Neural cell (in vitro differentiated cells): ENCODE data around the gene PTPRK. TPM values are rescaled to one million over a fixed set of nuclear protein-coding genes. Genes with fewer than 3 reads are reported as not detected.

Source experiments
- H2AFZ ChIP-seq: fragments of 200-600, 300-800 bp; sonication (generic), shearing (Covaris generic); 2 replicates; pipeline ENCODE4 v1.6.0; 2014; ENCODE audit warnings: low read depth, mild to moderate bottlenecking, antibody characterized with exemption, low read length, moderate library complexity
- H3F3A ChIP-seq: fragments of 200-600 bp; shearing (Covaris generic); 2 replicates; pipeline ENCODE4 v1.6.1; 2016; ENCODE audit warnings: mild to moderate bottlenecking, moderate library complexity, mixed read lengths, antibody characterized with exemption, low read length; ENCODE audit not compliant: insufficient read depth, poor library complexity, severe bottlenecking
- H3K27ac ChIP-seq: fragments of 200-600, 300-800 bp; sonication (generic), shearing (Covaris generic); 2 replicates; pipeline ENCODE4 v1.5.1; 2014; ENCODE audit warnings: mild to moderate bottlenecking, low read length, moderate library complexity
- H3K27me3 ChIP-seq: fragments of 300-800, 200-600 bp; sonication (generic), shearing (Covaris generic); 2 replicates; pipeline ENCODE4 v1.6.0; 2014; ENCODE audit warnings: mild to moderate bottlenecking, low read depth, low read length, moderate library complexity; ENCODE audit not compliant: insufficient read depth
- H3K36me3 ChIP-seq: fragments of 300-800, 200-600 bp; sonication (generic), shearing (Covaris generic); 2 replicates; pipeline ENCODE4 v1.5.1; 2014; ENCODE audit warnings: mild to moderate bottlenecking, antibody characterized with exemption, low read length, moderate library complexity; ENCODE audit not compliant: insufficient read depth
- H3K4me2 ChIP-seq: fragments of 300-800, 200-600 bp; sonication (generic), shearing (Covaris generic); 2 replicates; pipeline ENCODE4 v1.6.0; 2014; ENCODE audit warnings: mild to moderate bottlenecking, low read length
- H3K4me3 ChIP-seq: fragments of 300-800, 200-600 bp; sonication (generic), shearing (Covaris generic); 2 replicates; pipeline ENCODE4 v1.5.1; 2014; ENCODE audit warnings: mild to moderate bottlenecking, low read length, moderate library complexity
- H3K79me2 ChIP-seq: fragments of 200-600 bp; shearing (Covaris generic); replicated peaks from 2 replicates; pipeline ENCODE4 v1.6.0; 2014; ENCODE audit warnings: mild to moderate bottlenecking, low read length, moderate library complexity; ENCODE audit not compliant: insufficient read depth
- H3K9ac ChIP-seq: fragments of 300-800, 200-600 bp; sonication (generic), shearing (Covaris generic); 2 replicates; pipeline ENCODE4 v1.6.1; 2016; ENCODE audit warnings: mild to moderate bottlenecking, low read length, mixed read lengths
- H3K9me2 ChIP-seq: fragments of 200-600 bp; shearing (Covaris generic); 2 replicates; pipeline ENCODE4 v1.6.1; 2016; ENCODE audit warnings: mild to moderate bottlenecking, low read length, mixed read lengths; ENCODE audit not compliant: insufficient read depth
- H3K9me3 ChIP-seq: fragments of 200-600, 300-800 bp; sonication (generic), shearing (Covaris generic); 2 replicates; pipeline ENCODE4 v1.6.1; 2016; ENCODE audit warnings: mild to moderate bottlenecking, mixed run types, low read length, moderate library complexity, mixed read lengths
- H4K20me1 ChIP-seq: fragments of 200-600 bp; shearing (Covaris generic); 2 replicates; pipeline ENCODE4 v1.6.1; 2016; ENCODE audit warnings: mild to moderate bottlenecking, mixed run types; ENCODE audit not compliant: insufficient read depth
- CTCF ChIP-seq: fragments of 450-650 bp; IDR thresholded peaks from 2 replicates; pipeline ENCODE4 v1.5.1; 2014; ENCODE audit warnings: antibody characterized with exemption, mild to moderate bottlenecking, moderate library complexity; ENCODE audit not compliant: poor library complexity, severe bottlenecking
- EP300 ChIP-seq: fragments of 450-650 bp; conservative IDR thresholded peaks from 2 replicates; pipeline ENCODE4 v1.6.1; 2014; ENCODE audit warnings: antibody characterized with exemption, mild to moderate bottlenecking, moderate library complexity; ENCODE audit not compliant: poor library complexity, severe bottlenecking
- EZH2 ChIP-seq: fragments of 200-600, 300-800 bp; shearing (Covaris generic), sonication (generic); IDR thresholded peaks from 2 replicates; pipeline ENCODE4 v1.6.1; 2014; ENCODE audit warnings: antibody characterized with exemption, low read length, borderline replicate concordance, mild to moderate bottlenecking; ENCODE audit not compliant: insufficient read depth, poor library complexity, severe bottlenecking
- MXI1 ChIP-seq: fragments of 450-650 bp; conservative IDR thresholded peaks from 2 replicates; pipeline ENCODE4 v1.6.1; 2014; ENCODE audit warnings: antibody characterized with exemption, mild to moderate bottlenecking; ENCODE audit not compliant: poor library complexity, severe bottlenecking
- POLR2AphosphoS5 ChIP-seq: IDR thresholded peaks from 2 replicates; pipeline ENCODE4 v1.6.1; 2012
- RAD21 ChIP-seq: fragments of 450-650 bp; conservative IDR thresholded peaks from 2 replicates; pipeline ENCODE4 v1.6.1; 2014; ENCODE audit warnings: antibody characterized with exemption, mild to moderate bottlenecking, moderate library complexity
- REST ChIP-seq: IDR thresholded peaks from 2 replicates; pipeline ENCODE4 v1.6.1; 2012; ENCODE audit warnings: borderline replicate concordance
- SMC3 ChIP-seq: fragments of 450-650 bp; conservative IDR thresholded peaks from 2 replicates; pipeline ENCODE4 v1.6.1; 2014; ENCODE audit warnings: antibody characterized with exemption, mild to moderate bottlenecking, moderate library complexity; ENCODE audit not compliant: poor library complexity
- TAF1 ChIP-seq: IDR thresholded peaks from 2 replicates; pipeline ENCODE4 v1.6.1; 2012; ENCODE audit warnings: low read depth
- polyA plus RNA-seq: library from polyadenylated mRNA; depleted of rRNA; stranded (reverse); fragments of >200 nt; gene quantifications from 2 replicates; pipeline ENCODE4 v1.2.3, GENCODE V29; 2014

The PTPRK gene
- polyA plus RNA-seq, 1 donor from 2014 or later: 10.4 TPM

- Histone ChIP-seq H2AFZ (no peak overlapping the region), H4K20me1 (no peaks in the 10 kb centered on the region), H3K36me3 (no peaks in the 10 kb centered on the region), H3K27me3 (no peaks in the 10 kb centered on the region), H3K4me2 (no peak overlapping the region), H3K9ac (no peak overlapping the region), H3K9me2 (no peaks in the 10 kb centered on the region), H3K4me3 (no peak overlapping the region), H3K9me3 (no peaks in the 10 kb centered on the region), H3F3A (no peaks in the 10 kb centered on the region), H3K79me2 (no peaks in the 10 kb centered on the region), H3K27ac (no peak overlapping the region)
- TF ChIP-seq TAF1 (no peak), MXI1 (no peak), REST (no peak), CTCF (no peak), POLR2AphosphoS5 (no peak)
Observed at GRCh38 chr6:128335963-128336362, 184.4 kb downstream of the PTPRK start.

DNA sequence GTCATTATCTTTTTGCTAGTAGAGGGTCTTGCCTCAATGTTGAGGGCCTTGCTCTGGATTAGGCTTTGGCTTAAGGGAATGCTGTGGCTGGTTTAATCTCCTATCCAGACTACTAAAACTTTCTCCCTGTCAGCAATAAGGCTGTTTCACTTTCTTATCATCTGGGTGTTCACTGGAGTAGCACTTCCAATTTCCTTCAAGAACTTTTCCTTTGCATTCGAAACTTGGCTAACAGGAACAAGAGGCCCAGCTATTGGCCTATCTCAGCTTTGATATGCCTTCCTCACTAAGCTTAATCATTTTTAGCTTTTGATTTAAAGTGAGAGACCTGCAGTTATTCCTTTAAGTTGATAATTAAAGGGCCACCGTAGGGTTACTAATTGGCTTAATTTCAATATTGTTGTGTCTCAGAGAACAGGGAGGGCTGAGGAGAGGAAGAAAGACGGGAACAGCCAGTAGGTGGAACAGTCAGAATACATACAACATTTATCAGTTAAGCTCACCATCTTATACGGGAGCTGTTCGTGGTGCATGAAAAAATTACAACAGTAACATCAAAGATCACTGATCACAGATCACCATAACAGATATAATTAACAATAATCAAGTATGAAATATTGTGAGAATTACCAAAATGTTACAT is 186.7 kb downstream of the PTPRK start:
- Histone ChIP-seq H4K20me1 (no peaks in the 10 kb centered on the region), H3K4me2 (no peak overlapping the region), H2AFZ (no peak overlapping the region), H3K9ac (no peak overlapping the region), H3K4me3 (no peak overlapping the region), H3K9me3 (no peaks in the 10 kb centered on the region), H3F3A (no peaks in the 10 kb centered on the region), H3K79me2 (no peaks in the 10 kb centered on the region), H3K27ac (no peak overlapping the region), H3K27me3 (no peaks in the 10 kb centered on the region), H3K9me2 (no peaks in the 10 kb centered on the region), H3K36me3 (no peaks in the 10 kb centered on the region)
- no peak for TF ChIP-seq MXI1

GRCh38 chr6:128327890-128328289 is 192.5 kb downstream of the PTPRK start:
- no peaks in the 10 kb centered on the region for H3K79me2 ChIP-seq
- no peaks in the 10 kb centered on the region for H3K27me3 ChIP-seq
- no peaks in the 10 kb centered on the region for H4K20me1 ChIP-seq
- no peak overlapping the region for H3K4me3 ChIP-seq
- H3F3A ChIP-seq: no peaks in the 10 kb centered on the region
- H2AFZ ChIP-seq: no peak overlapping the region
- H3K9me3 ChIP-seq: no peaks in the 10 kb centered on the region
- H3K36me3 ChIP-seq: no peaks in the 10 kb centered on the region
- TF ChIP-seq REST (no peak), SMC3 (no peak), EP300 (no peak), TAF1 (no peak), RAD21 (no peak), CTCF (no peak), MXI1 (no peak), EZH2 (no peak), POLR2AphosphoS5 (no peak)
- H3K27ac ChIP-seq: no peak overlapping the region
- H3K9me2 ChIP-seq: no peaks in the 10 kb centered on the region
- H3K9ac ChIP-seq: no peak overlapping the region
- H3K4me2 ChIP-seq: no peak overlapping the region
